Left ventricle myocardium inferior (tissue), 1 donor: Measurements from ENCODE around the gene ARHGAP26. TPM values are rescaled to one million over a fixed set of nuclear protein-coding genes. Genes with fewer than 3 reads are reported as not detected.

ENCODE experiments used
- DNase-seq: peaks from one replicate; pipeline ENCODE4 v3.0.0-alpha.2; 2020
- H3K27ac ChIP-seq: fragments of 200-600 bp; replicated peaks from 2 replicates; pipeline ENCODE4 v1.8.0; 2021
- H3K27me3 ChIP-seq: fragments of 200-600 bp; 2 replicates; pipeline ENCODE4 v1.8.0; 2021; ENCODE audit warnings: low read depth
- H3K36me3 ChIP-seq: fragments of 200-600 bp; 2 replicates; pipeline ENCODE4 v1.8.0; 2021
- H3K4me1 ChIP-seq: fragments of 200-600 bp; 2 replicates; pipeline ENCODE4 v1.8.0; 2021
- H3K4me3 ChIP-seq: fragments of 200-600 bp; 2 replicates; pipeline ENCODE4 v1.8.0; 2021; ENCODE audit warnings: mild to moderate bottlenecking, moderate library complexity
- H3K9me3 ChIP-seq: fragments of 200-600 bp; replicated peaks from 2 replicates; pipeline ENCODE4 v1.8.0; 2021
- CTCF ChIP-seq: fragments of 200-600 bp; IDR thresholded peaks from 2 replicates; pipeline ENCODE4 v1.8.0; 2021; ENCODE audit warnings: antibody characterized with exemption, mild to moderate bottlenecking, borderline replicate concordance
- intact Hi-C: fragments of 100-400 bp; cut with micrococcal nuclease; formaldehyde crosslinking; loops from one replicate; pipeline ENCODE4 v1.11.0; 2022
- total RNA-seq: library from RNA; stranded (reverse); fragmentation: NEBNext Ultra II Directional; extraction: Animal tissue kit (Norgen Biotek cat#: 25700); gene quantifications from one replicate; pipeline ENCODE4 v1.2.1, GENCODE V29; 2021
- donor health status: DM: no; HTN: yes; CAD: no; lungs with severe emphysema.

The ARHGAP26 gene
- total RNA-seq, 1 donor from 2014 or later: 35.7 TPM

- Histone ChIP-seq H3K4me1 (peaks cover 78% of the 10 kb centered on the region), H3K27ac (peak overlapping the region; percentile 81)
- no peak for DNase-seq
Observed at GRCh38 chr5:142881076-142881783, 111.1 kb downstream of the ARHGAP26 start.

GRCh38 chr5:142881784-142882126 is 111.6 kb downstream of the ARHGAP26 start:
- H3K27ac ChIP-seq: peak overlapping the region; percentile 81
- intact Hi-C loops: loop anchor here (2.0 kb wide), 1 partner anchor 165 kb away; no protein-coding TSS in a partner anchor

More at GRCh38 chr5:142881076-142881783, 111.1 kb downstream of the ARHGAP26 start:
- Histone ChIP-seq H3K36me3 (peaks cover 15% of the 10 kb centered on the region), H3K4me3 (no peak overlapping the region), H3K27me3 (no peaks in the 10 kb centered on the region), H3K9me3 (no peaks in the 10 kb centered on the region)
- intact Hi-C loops: loop anchor here (2.0 kb wide), 1 partner anchor 164 kb away; no protein-coding TSS in a partner anchor
- no peak for TF ChIP-seq CTCF

GRCh38 chr5:142883025-142883424 is 112.8 kb downstream of the ARHGAP26 start:
- Histone ChIP-seq H3K4me1 (peaks cover 89% of the 10 kb centered on the region), H3K4me3 (no peak overlapping the region), H3K36me3 (peaks cover 15% of the 10 kb centered on the region), H3K27ac (peak overlapping the region; percentile 81), H3K27me3 (no peaks in the 10 kb centered on the region), H3K9me3 (no peaks in the 10 kb centered on the region)
- intact Hi-C loops: no loop called here
- TF ChIP-seq CTCF: no peak
- no peak for DNase-seq

More at GRCh38 chr5:142881784-142882126, 111.6 kb downstream of the ARHGAP26 start:
- Histone ChIP-seq H3K27me3 (no peaks in the 10 kb centered on the region), H3K9me3 (no peaks in the 10 kb centered on the region), H3K4me3 (no peak overlapping the region), H3K4me1 (peaks cover 78% of the 10 kb centered on the region), H3K36me3 (peaks cover 15% of the 10 kb centered on the region)
- TF ChIP-seq CTCF: no peak
- no peak for DNase-seq

GRCh38 chr5:142883438-142883837 is 113.3 kb downstream of the ARHGAP26 start:
- no peaks in the 10 kb centered on the region for H3K27me3 ChIP-seq
- DNase-seq: no peak
- no peaks in the 10 kb centered on the region for H3K9me3 ChIP-seq
- peaks cover 89% of the 10 kb centered on the region for H3K4me1 ChIP-seq
- H3K27ac ChIP-seq: peak overlapping the region; percentile 81
- intact Hi-C loops: no loop called here
- TF ChIP-seq CTCF: no peak
- no peak overlapping the region for H3K4me3 ChIP-seq
- peaks cover 15% of the 10 kb centered on the region for H3K36me3 ChIP-seq

GRCh38 chr5:142884029-142884428 is 113.9 kb downstream of the ARHGAP26 start:
- DNase-seq: no peak
- Histone ChIP-seq H3K27ac (peak overlapping the region; percentile 81), H3K4me1 (peaks cover 89% of the 10 kb centered on the region)

More at GRCh38 chr5:142884029-142884428, 113.9 kb downstream of the ARHGAP26 start:
- intact Hi-C loops: no loop called here
- H3K27me3 ChIP-seq: no peaks in the 10 kb centered on the region
- H3K9me3 ChIP-seq: no peaks in the 10 kb centered on the region
- H3K4me3 ChIP-seq: no peak overlapping the region
- no peak for TF ChIP-seq CTCF
- peaks cover 15% of the 10 kb centered on the region for H3K36me3 ChIP-seq
